Gastroesophageal sphincter (tissue), 4 donors: ENCODE results near the gene CDK10. TPM values are rescaled to one million over a fixed set of nuclear protein-coding genes. Genes with fewer than 3 reads are reported as not detected.
"Not testable (repeated sequence)": the region's sequence is repeated elsewhere in the genome, so short reads cannot be mapped to it uniquely, and the experiment has no call there.

Experiments used
- ATAC-seq: fragments of 150-250 bp; one replicate; pipeline ENCODE4 v1.9.1; 2016; ENCODE audit warnings: mild to moderate bottlenecking, moderate library complexity
- H3K27ac ChIP-seq, 4 donors: fragments of 200-600 bp; sonication (generic) in 3 of 4; 1 replicate in 3 of 4; 2 replicates in 1 of 4; pipeline ENCODE4 v1.5.1; 2016 to 2019
- H3K27me3 ChIP-seq: fragments of 200-600 bp; sonication (generic); one replicate; pipeline ENCODE4 v1.5.1; 2019
- H3K36me3 ChIP-seq, 2 donors: fragments of 200-600 bp; sonication (generic); one replicate each; pipeline ENCODE4 v1.5.1; 2019; ENCODE audit warnings: control low read depth in 1 of 2
- H3K4me1 ChIP-seq, 3 donors: fragments of 200-600 bp; sonication (generic); 1 replicate in 2 of 3; 2 replicates in 1 of 3; pipeline ENCODE4 v1.5.1; 2016 to 2019; ENCODE audit warnings: control low read depth in 2 of 3
- H3K4me3 ChIP-seq, 2 donors: fragments of 200-600 bp; sonication (generic); one replicate each; pipeline ENCODE4 v1.5.1; 2019; ENCODE audit warnings: mild to moderate bottlenecking in 1 of 2, moderate library complexity in 1 of 2
- H3K9me3 ChIP-seq, 3 donors: fragments of 200-600 bp; sonication (generic); one replicate each; pipeline ENCODE4 v1.5.1; 2017 to 2019; ENCODE audit warnings: control low read depth in 2 of 3
- EP300 ChIP-seq: sonication (generic); formaldehyde crosslinking; IDR thresholded peaks from one replicate; pipeline ENCODE4 v1.6.1; 2017; ENCODE audit warnings: antibody characterized with exemption, mild to moderate bottlenecking
- POLR2A ChIP-seq, 2 donors: fragments of 450-650 bp; IDR thresholded peaks; one replicate each; pipeline ENCODE4 v1.6.1; 2017; ENCODE audit warnings: antibody characterized with exemption in 2 of 2, mild to moderate bottlenecking in 2 of 2, moderate library complexity in 1 of 2
- POLR2AphosphoS5 ChIP-seq: sonication (generic); formaldehyde crosslinking; IDR thresholded peaks from one replicate; pipeline ENCODE4 v1.6.1; 2017; ENCODE audit warnings: antibody characterized with exemption
- WGBS, 2 donors: methylation state at CpG; one replicate each; pipeline ENCODE4 v1.1.5; 2018; ENCODE audit warnings: low coverage in 1 of 2; 5-methylcytosine and 5-hydroxymethylcytosine counted together
- total RNA-seq, 4 donors: library from RNA; depleted of rRNA; stranded (reverse); fragments of >200 nt; gene quantifications; one replicate each; pipeline ENCODE4 v1.1.0, GENCODE V29; 2016
- TF ChIP-seq, protein P1 (sequence below), 4 experiments: fragments of 200-600 bp in 2 of 4; fragments of 450-650 bp in 2 of 4; sonication (generic) in 1 of 4; IDR thresholded peaks; one replicate each; pipeline ENCODE4 v1.5.1; 2017 to 2019; ENCODE audit warnings: antibody characterized with exemption in 4 of 4, mild to moderate bottlenecking in 2 of 4, moderate library complexity in 2 of 4

The CDK10 gene
- total RNA-seq, 4 donors from 2014 or later = 24.1 to 44.0 (median 28.9) TPM

DNA sequence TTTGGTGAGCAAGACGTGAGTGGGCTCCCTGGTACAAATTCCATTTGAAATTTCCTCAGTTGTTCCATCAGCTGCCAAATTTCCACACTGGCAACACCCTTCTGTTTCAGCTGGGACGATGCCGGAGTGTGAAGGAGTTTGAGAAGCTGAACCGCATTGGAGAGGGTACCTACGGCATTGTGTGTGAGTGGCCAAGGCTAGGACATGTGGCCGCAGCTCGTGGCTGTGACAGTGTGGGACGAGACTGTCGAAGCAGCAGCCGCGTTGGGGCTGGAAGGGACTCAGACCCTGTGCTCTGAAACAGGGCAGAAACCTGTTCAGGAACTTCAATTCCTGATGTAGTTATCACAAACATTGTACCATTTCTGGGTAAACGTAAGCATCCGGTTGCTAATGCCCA, 2.7 kb downstream of the CDK10 start:
- 90 to 96% methylated on average over 9 to 12 of the region's 13 CpGs for WGBS, 2 donors
- H3K36me3 ChIP-seq = peaks cover 0 to 42% of the 10 kb centered on the region in 2 donors

DNA sequence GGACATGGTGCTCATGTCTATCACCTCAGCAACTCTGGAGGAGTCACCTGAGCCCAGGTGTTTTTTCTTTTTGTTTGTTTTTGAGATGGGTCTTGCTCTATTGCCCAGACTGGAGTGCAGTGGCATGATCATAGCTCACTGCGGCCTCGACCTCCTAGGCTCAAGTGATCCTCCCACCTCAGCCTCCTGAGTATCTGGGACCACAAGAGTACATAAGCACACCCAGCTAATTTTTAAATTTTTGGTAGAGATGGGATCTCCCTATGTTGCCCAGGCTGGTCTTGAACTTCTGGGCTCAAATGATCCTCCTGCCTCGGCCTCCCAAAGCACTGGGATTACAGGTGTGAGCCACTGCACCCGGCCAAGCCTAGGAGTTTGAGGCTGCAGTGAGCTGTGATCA, 3.1 kb downstream of the CDK10 start:
- H3K9me3 ChIP-seq, H3K27me3 ChIP-seq, H3K27ac ChIP-seq, ATAC-seq, H3K4me3 ChIP-seq: not testable (repeated sequence)
- Histone ChIP-seq H3K4me1 (peaks cover 3 to 23% (median 8%) of the 10 kb centered on the region in 3 donors), H3K36me3 (peaks cover 0 to 46% of the 10 kb centered on the region in 2 donors)
- 85 to 100% methylated on average over 2 to 3 of the region's 4 CpGs for WGBS, 2 donors

More for the DNA sequence above, 2.7 kb downstream of the CDK10 start:
- no peak for ATAC-seq
- Histone ChIP-seq H3K27me3 (no peaks in the 10 kb centered on the region), H3K4me1 (peaks cover 3 to 23% (median 8%) of the 10 kb centered on the region in 3 donors), H3K4me3 (no peak overlapping the region), H3K9me3 (no peaks in the 10 kb centered on the region), H3K27ac (no peak overlapping the region)
- TF ChIP-seq POLR2A (IDR thresholded peaks at IDR 0.05) (no peak), POLR2AphosphoS5 (no peak), EP300 (no peak)
- TF ChIP-seq, protein P1, sequence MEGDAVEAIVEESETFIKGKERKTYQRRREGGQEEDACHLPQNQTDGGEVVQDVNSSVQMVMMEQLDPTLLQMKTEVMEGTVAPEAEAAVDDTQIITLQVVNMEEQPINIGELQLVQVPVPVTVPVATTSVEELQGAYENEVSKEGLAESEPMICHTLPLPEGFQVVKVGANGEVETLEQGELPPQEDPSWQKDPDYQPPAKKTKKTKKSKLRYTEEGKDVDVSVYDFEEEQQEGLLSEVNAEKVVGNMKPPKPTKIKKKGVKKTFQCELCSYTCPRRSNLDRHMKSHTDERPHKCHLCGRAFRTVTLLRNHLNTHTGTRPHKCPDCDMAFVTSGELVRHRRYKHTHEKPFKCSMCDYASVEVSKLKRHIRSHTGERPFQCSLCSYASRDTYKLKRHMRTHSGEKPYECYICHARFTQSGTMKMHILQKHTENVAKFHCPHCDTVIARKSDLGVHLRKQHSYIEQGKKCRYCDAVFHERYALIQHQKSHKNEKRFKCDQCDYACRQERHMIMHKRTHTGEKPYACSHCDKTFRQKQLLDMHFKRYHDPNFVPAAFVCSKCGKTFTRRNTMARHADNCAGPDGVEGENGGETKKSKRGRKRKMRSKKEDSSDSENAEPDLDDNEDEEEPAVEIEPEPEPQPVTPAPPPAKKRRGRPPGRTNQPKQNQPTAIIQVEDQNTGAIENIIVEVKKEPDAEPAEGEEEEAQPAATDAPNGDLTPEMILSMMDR (IDR thresholded peaks at IDR 0.05) = no peak

DNA sequence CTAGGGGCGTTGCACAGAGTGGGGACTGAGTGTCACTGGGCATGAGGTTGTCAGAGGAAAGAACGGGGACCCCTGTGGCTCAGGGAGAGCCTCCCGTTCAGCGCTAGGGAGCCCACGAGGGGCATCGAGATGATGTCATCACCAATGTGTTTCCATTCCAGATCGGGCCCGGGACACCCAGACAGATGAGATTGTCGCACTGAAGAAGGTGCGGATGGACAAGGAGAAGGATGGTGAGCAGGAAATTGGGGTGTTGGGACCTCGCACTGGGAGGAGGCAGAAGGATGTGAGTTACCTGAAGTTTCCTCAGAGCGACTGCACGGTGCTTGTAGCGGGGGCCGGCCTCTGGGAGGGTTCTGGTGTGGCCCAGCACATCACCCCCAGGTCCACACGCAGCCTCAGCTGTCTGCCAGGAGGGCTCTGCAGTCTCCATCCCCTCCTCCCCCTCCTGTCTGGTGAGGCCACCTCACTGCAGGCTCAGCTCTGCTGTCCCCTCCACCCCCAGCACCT, 4.0 kb downstream of the CDK10 start:
- 82 to 90% methylated on average over 8 to 10 of the region's 16 CpGs for WGBS, 2 donors
- Histone ChIP-seq H3K27me3 (no peaks in the 10 kb centered on the region), H3K27ac (no peak overlapping the region), H3K4me1 (peaks cover 3 to 23% (median 8%) of the 10 kb centered on the region in 3 donors), H3K36me3 (peaks cover 0 to 55% of the 10 kb centered on the region in 2 donors), H3K9me3 (no peaks in the 10 kb centered on the region), H3K4me3 (no peak overlapping the region)
- ATAC-seq = no peak
- TF ChIP-seq, protein P1 (IDR thresholded peaks at IDR 0.05) = no peak
- TF ChIP-seq POLR2AphosphoS5 (no peak), POLR2A (IDR thresholded peaks at IDR 0.05) (no peak), EP300 (no peak)

DNA sequence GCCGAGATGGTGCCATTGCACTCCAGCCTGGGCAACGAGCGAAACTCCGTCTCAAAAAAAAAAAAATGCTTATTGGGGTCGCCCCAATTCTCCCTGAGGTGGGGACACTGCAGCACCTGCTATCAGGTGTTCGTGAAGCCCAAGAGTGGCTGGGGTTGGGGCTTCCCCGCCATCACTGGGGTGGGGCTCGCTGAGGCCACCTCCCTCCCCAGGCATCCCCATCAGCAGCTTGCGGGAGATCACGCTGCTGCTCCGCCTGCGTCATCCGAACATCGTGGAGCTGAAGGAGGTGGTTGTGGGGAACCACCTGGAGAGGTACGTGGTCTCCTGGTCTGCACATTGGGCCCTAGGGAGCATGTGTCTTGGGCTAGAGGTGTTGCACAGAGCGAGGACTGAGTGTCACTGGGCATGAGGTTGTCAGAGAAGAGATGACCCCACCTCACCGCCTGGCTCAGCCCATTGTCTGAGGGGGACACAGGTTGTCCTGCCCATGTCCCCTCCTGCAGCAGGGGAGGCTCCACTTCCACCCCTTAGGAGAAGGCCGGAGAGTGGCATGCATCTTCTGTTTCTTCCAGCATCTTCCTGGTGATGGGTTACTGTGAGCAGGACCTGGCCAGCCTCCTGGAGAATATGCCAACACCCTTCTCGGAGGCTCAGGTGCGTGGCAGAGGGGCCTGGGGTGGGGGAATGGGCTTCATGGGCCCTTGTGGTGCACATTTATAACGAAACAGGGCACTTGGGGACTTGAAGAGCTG, 4.9 kb downstream of the CDK10 start:
- ATAC-seq = no peak
- Histone ChIP-seq H3K4me3 (no peak overlapping the region), H3K9me3 (no peaks in the 10 kb centered on the region), H3K27me3 (no peaks in the 10 kb centered on the region), H3K27ac (no peak overlapping the region), H3K36me3 (peaks cover 0 to 64% of the 10 kb centered on the region in 2 donors), H3K4me1 (peaks cover 3 to 19% (median 8%) of the 10 kb centered on the region in 3 donors)
- TF ChIP-seq POLR2A (IDR thresholded peaks at IDR 0.05) (no peak), EP300 (no peak), POLR2AphosphoS5 (no peak)
- TF ChIP-seq, protein P1 (IDR thresholded peaks at IDR 0.05) = no peak
- 80 to 94% methylated on average over 2 to 10 of the region's 21 CpGs for WGBS, 2 donors

DNA sequence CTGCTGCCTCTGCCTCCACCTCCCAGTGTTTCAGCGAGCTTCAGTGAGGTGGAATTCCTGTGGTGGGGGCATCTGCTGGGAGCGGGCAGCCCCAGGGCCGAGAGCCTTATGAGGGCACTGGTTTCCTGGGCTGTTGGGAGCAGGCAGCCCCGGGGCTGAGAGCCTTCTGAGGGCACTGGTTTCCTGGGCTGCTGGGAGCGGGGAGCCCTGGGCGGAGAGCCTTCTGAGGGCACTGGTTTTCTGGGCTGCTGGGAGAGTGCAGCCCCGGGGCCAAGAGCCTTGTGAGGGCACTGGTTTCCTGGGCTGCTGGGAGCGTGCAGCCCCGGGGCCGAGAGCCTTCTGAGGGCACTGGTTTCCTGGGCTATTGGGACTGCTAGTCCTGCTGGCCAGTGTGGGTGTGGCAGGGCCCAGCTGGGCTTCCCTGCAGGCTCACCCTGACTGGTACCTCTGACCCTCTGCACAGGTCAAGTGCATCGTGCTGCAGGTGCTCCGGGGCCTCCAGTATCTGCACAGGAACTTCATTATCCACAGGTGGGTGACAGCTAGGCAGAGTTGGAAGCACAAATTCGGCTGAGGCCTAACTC, 5.6 kb downstream of the CDK10 start:
- Histone ChIP-seq H3K36me3 (peaks cover 0 to 71% of the 10 kb centered on the region in 2 donors), H3K9me3 (no peaks in the 10 kb centered on the region), H3K4me1 (peaks cover 3 to 18% (median 8%) of the 10 kb centered on the region in 3 donors), H3K4me3 (no peak overlapping the region), H3K27me3 (no peaks in the 10 kb centered on the region), H3K27ac (no peak overlapping the region)
- WGBS, 2 donors = 86% methylated on average over 1 of the region's 13 CpGs; no CpG with 5 or more reads in 1 of the 2 donors
- no peak for TF ChIP-seq EP300
- TF ChIP-seq POLR2AphosphoS5 = no peak
- TF ChIP-seq, protein P1 (IDR thresholded peaks at IDR 0.05) = no peak
- TF ChIP-seq POLR2A (IDR thresholded peaks at IDR 0.05) = no peak
- ATAC-seq = no peak
